Uterus (tissue), 4 donors: ENCODE results near the gene FBXO39. TPM values are rescaled to one million over a fixed set of nuclear protein-coding genes. Genes with fewer than 3 reads are reported as not detected.
A peak's percentile ranks its signal among the peaks of the same experiment; 100 is the strongest.
"Not testable (repeated sequence)": the region's sequence is repeated elsewhere in the genome, so short reads cannot be mapped to it uniquely, and the experiment has no call there.

Experiments
- DNase-seq, 2 donors: peaks; one replicate each; pipeline ENCODE4 v3.0.0-alpha.2; 2019 to 2020
- H3K27ac ChIP-seq, 2 donors: fragments of 200-600 bp; sonication (generic); 1 replicate in 1 of 2; 2 replicates in 1 of 2; pipeline ENCODE4 v1.5.1; 2016 to 2018
- H3K27me3 ChIP-seq, 2 donors: fragments of 200-600 bp; sonication (generic); one replicate each; pipeline ENCODE4 v1.5.1; 2018 to 2019; ENCODE audit warnings: control low read depth in 1 of 2
- H3K36me3 ChIP-seq, 2 donors: fragments of 200-600 bp; sonication (generic); one replicate each; pipeline ENCODE4 v1.5.1; 2019; ENCODE audit warnings: control low read depth in 1 of 2
- H3K4me1 ChIP-seq, 2 donors: fragments of 200-600 bp; sonication (generic); one replicate each; pipeline ENCODE4 v1.5.1; 2018 to 2019; ENCODE audit warnings: control low read depth in 1 of 2
- H3K4me3 ChIP-seq, 2 donors: fragments of 200-600 bp; sonication (generic); 1 replicate in 1 of 2; 2 replicates in 1 of 2; pipeline ENCODE4 v1.5.1; 2018 to 2019; ENCODE audit warnings: mild to moderate bottlenecking in 1 of 2
- H3K9me3 ChIP-seq, 2 donors: fragments of 200-600 bp; sonication (generic); one replicate each; pipeline ENCODE4 v1.5.1; 2019; ENCODE audit warnings: control low read depth in 1 of 2
- CTCF ChIP-seq, 4 experiments: fragments of 200-600 bp in 2 of 4; fragments of 450-650 bp in 2 of 4; sonication (generic) in 2 of 4; IDR thresholded peaks; one replicate each; pipeline ENCODE4 v1.5.1; 2016 to 2019; ENCODE audit warnings: antibody characterized with exemption in 4 of 4, mild to moderate bottlenecking in 2 of 4, moderate library complexity in 1 of 4
- POLR2A ChIP-seq, 2 donors: fragments of 450-650 bp; IDR thresholded peaks; one replicate each; pipeline ENCODE4 v1.6.1; 2016; ENCODE audit warnings: antibody characterized with exemption in 2 of 2, mild to moderate bottlenecking in 1 of 2, moderate library complexity in 1 of 2
- intact Hi-C: fragments of 100-400 bp; cut with DNase I; formaldehyde crosslinking; loops from one replicate; pipeline ENCODE4 v1.15.1; 2023; ENCODE audit warnings: low total_unique reads
- total RNA-seq, 4 donors: library from RNA; depleted of rRNA in 3 of 4; stranded (reverse); fragments of >200 nt in 3 of 4; gene quantifications; one replicate each; pipeline versions ENCODE4 v1.1.0 to v1.2.4, GENCODE V29; 2014 to 2023
- donor health status: DM: yes; HTN: yes; CAD: no.

The FBXO39 gene
- 1 to 10 TPM in 2 of 4 donors, under 1 TPM in 1, not detected in 1; 0.76 to 4.7 (median 2.0) TPM for total RNA-seq

GRCh38 chr17:6775871-6776405 lies at the start of gene FBXO39:
Gene FBXO39 (plus strand): TSS chr17:6776215. CDS start chr17:6779869, 3,654 bp downstream.
- no peaks in the 10 kb centered on the region for H3K27me3 ChIP-seq

GRCh38 chr17:6729531-6729930 lies 46.5 kb upstream of the FBXO39 start:
- Histone ChIP-seq H3K4me3 (no peak overlapping the region), H3K27me3 (no peaks in the 10 kb centered on the region), H3K36me3 (no peaks in the 10 kb centered on the region), H3K27ac (no peak overlapping the region), H3K4me1 (no peaks in the 10 kb centered on the region), H3K9me3 (no peaks in the 10 kb centered on the region)
- no peak for TF ChIP-seq POLR2A (IDR thresholded peaks at IDR 0.05)
- no peak for TF ChIP-seq CTCF (IDR thresholded peaks at IDR 0.05)
- intact Hi-C loops = no loop called here
- DNase-seq = no peak

More at GRCh38 chr17:6775871-6776405, at the start of gene FBXO39:
- no peaks in the 10 kb centered on the region for H3K4me1 ChIP-seq
- no peak for TF ChIP-seq CTCF (IDR thresholded peaks at IDR 0.05)
- TF ChIP-seq POLR2A (IDR thresholded peaks at IDR 0.05) = no peak
- H3K9me3 ChIP-seq = peaks cover 0 to 36% of the 10 kb centered on the region in 2 donors
- DNase-seq = no peak
- no peak within 1 kb of the TSS for H3K27ac ChIP-seq
- H3K36me3 ChIP-seq = no peaks in the 10 kb centered on the region
- intact Hi-C loops = no loop called here
- peak within 1 kb of the TSS in 1 of 2 donors; percentile 1 for H3K4me3 ChIP-seq

- H3K4me3 ChIP-seq, intact Hi-C loops, DNase-seq: not testable (repeated sequence)
Observed at GRCh38 chr17:6746665-6747064, 29.4 kb upstream of the FBXO39 start.

GRCh38 chr17:6748617-6749016 lies 27.4 kb upstream of the FBXO39 start:
- Histone ChIP-seq H3K9me3 (no peaks in the 10 kb centered on the region), H3K27me3 (no peaks in the 10 kb centered on the region), H3K4me3 (no peak overlapping the region), H3K27ac (no peak overlapping the region), H3K4me1 (peaks cover 0 to 9% of the 10 kb centered on the region in 2 donors), H3K36me3 (no peaks in the 10 kb centered on the region)
- intact Hi-C loops = no loop called here
- DNase-seq = no peak
- no peak for TF ChIP-seq POLR2A (IDR thresholded peaks at IDR 0.05)

More at GRCh38 chr17:6746665-6747064, 29.4 kb upstream of the FBXO39 start:
- H3K27me3 ChIP-seq, H3K27ac ChIP-seq, H3K36me3 ChIP-seq, H3K4me1 ChIP-seq, H3K9me3 ChIP-seq: not testable (repeated sequence)

- Histone ChIP-seq H3K9me3 (no peaks in the 10 kb centered on the region), H3K4me1 (peaks cover 0 to 9% of the 10 kb centered on the region in 2 donors), H3K4me3 (no peak overlapping the region), H3K27me3 (no peaks in the 10 kb centered on the region), H3K36me3 (no peaks in the 10 kb centered on the region), H3K27ac (no peak overlapping the region)
- intact Hi-C loops = no loop called here
- no peak for DNase-seq
- TF ChIP-seq CTCF (IDR thresholded peaks at IDR 0.05) (no peak), POLR2A (IDR thresholded peaks at IDR 0.05) (no peak)
Observed at GRCh38 chr17:6749519-6749918, 26.5 kb upstream of the FBXO39 start.

GRCh38 chr17:6752068-6752909 lies 23.7 kb upstream of the FBXO39 start:
- TF ChIP-seq CTCF (IDR thresholded peaks at IDR 0.05) (no peak), POLR2A (IDR thresholded peaks at IDR 0.05) (no peak)
- Histone ChIP-seq H3K9me3 (no peaks in the 10 kb centered on the region), H3K4me1 (peaks cover 0 to 9% of the 10 kb centered on the region in 2 donors), H3K36me3 (no peaks in the 10 kb centered on the region), H3K27me3 (no peaks in the 10 kb centered on the region), H3K27ac (peak overlapping the region; percentile 65 to 71), H3K4me3 (no peak overlapping the region)
- intact Hi-C loops = no loop called here
- DNase-seq = peak; percentile 47 to 73
